Measurements from ENCODE around the gene GTPBP3. TPM values are rescaled to one million over a fixed set of nuclear protein-coding genes. Genes with fewer than 3 reads are reported as not detected.

Gene GTPBP3
- total RNA-seq, 3 donors from 2014 or later: 16.1 to 24.3 (median 16.8) TPM

DNA sequence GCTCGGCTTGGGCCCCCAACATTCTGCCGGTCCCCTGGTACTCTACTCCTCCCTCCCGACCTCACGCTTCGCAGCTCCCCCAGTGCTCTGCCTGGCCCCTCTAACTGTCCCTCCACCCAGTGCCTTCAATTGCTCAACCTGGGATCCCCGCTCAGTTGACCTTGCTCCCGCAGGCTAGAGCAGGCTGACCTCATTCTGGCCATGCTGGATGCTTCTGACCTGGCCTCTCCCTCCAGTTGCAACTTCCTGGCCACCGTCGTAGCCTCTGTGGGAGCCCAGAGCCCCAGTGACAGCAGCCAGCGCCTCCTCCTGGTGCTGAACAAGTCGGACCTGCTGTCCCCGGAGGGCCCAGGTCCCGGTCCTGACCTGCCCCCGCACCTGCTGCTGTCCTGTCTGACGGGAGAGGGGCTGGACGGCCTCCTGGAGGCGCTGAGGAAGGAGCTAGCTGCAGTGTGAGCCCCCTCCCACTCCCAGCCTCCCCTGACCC lies 3.6 kb downstream of the GTPBP3 start:
- TF ChIP-seq, protein P1, sequence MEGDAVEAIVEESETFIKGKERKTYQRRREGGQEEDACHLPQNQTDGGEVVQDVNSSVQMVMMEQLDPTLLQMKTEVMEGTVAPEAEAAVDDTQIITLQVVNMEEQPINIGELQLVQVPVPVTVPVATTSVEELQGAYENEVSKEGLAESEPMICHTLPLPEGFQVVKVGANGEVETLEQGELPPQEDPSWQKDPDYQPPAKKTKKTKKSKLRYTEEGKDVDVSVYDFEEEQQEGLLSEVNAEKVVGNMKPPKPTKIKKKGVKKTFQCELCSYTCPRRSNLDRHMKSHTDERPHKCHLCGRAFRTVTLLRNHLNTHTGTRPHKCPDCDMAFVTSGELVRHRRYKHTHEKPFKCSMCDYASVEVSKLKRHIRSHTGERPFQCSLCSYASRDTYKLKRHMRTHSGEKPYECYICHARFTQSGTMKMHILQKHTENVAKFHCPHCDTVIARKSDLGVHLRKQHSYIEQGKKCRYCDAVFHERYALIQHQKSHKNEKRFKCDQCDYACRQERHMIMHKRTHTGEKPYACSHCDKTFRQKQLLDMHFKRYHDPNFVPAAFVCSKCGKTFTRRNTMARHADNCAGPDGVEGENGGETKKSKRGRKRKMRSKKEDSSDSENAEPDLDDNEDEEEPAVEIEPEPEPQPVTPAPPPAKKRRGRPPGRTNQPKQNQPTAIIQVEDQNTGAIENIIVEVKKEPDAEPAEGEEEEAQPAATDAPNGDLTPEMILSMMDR (IDR thresholded peaks at IDR 0.05): no peak
- intact Hi-C loops (cut with DNase I, micrococcal nuclease): no loop called here
- Histone ChIP-seq H3K9me3 (no peaks in the 10 kb centered on the region), H3K4me3 (no peak overlapping the region), H3K36me3 (ENCODE audit: low read depth) (no peaks in the 10 kb centered on the region), H3K4me1 (ENCODE audit: low read depth) (peaks cover 12% of the 10 kb centered on the region)
- ATAC-seq: no peak
- DNase-seq: peak in 2 of 3 donors; percentile 52 to 59

DNA sequence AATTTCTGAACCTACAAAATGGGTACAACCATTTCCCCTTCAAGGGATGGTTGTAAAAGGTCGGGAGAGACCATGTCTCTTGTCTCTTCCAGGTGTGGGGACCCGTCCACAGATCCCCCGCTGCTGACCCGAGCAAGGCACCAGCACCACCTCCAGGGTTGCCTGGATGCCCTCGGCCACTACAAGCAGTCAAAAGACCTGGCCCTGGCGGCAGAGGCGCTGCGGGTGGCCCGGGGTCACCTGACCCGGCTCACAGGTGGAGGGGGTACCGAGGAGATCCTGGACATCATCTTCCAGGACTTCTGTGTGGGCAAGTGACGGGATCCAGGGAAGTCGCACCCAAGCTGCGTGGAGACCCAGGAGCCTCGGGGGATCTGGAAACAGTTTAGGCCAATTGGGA lies 4.0 kb downstream of the GTPBP3 start:
- Histone ChIP-seq H3K9me3 (no peaks in the 10 kb centered on the region), H3K4me3 (no peak overlapping the region), H3K36me3 (ENCODE audit: low read depth) (no peaks in the 10 kb centered on the region), H3K4me1 (ENCODE audit: low read depth) (peaks cover 9% of the 10 kb centered on the region)
- ATAC-seq (no peak), DNase-seq (peak in 1 of 3 donors; percentile 52)
- TF ChIP-seq, protein P1 (IDR thresholded peaks at IDR 0.05): no peak
- intact Hi-C loops (cut with DNase I, micrococcal nuclease): no loop called here

DNA sequence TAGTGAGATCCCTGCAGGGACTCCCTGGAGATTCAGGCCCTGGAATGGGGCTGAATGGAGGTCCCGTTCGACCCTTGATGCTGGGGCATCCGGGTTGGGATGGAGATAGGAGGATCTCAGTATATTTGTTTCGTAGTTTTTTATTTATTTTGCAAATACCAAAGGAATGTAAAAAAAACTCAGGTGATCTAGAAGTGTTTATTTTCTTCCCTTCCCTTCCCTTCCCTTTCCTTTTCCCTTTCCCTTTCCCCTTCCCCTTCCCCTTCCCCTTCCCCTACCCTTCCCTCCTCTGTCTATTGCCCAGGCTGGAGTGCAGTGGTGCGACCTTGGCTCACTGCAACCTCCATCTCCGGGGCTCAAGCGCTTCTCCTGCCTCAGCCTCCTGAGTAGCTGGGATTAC lies 4.5 kb downstream of the GTPBP3 start:
- no peak for DNase-seq
- peaks cover 7% of the 10 kb centered on the region for H3K4me1 ChIP-seq (ENCODE audit: low read depth)
- intact Hi-C loops (cut with DNase I, micrococcal nuclease): no loop called here
- TF ChIP-seq, protein P1 (IDR thresholded peaks at IDR 0.05): no peak
- ATAC-seq: no peak
- H3K36me3 ChIP-seq (ENCODE audit: low read depth): no peaks in the 10 kb centered on the region
- H3K9me3 ChIP-seq: no peaks in the 10 kb centered on the region
- no peak overlapping the region for H3K4me3 ChIP-seq

DNA sequence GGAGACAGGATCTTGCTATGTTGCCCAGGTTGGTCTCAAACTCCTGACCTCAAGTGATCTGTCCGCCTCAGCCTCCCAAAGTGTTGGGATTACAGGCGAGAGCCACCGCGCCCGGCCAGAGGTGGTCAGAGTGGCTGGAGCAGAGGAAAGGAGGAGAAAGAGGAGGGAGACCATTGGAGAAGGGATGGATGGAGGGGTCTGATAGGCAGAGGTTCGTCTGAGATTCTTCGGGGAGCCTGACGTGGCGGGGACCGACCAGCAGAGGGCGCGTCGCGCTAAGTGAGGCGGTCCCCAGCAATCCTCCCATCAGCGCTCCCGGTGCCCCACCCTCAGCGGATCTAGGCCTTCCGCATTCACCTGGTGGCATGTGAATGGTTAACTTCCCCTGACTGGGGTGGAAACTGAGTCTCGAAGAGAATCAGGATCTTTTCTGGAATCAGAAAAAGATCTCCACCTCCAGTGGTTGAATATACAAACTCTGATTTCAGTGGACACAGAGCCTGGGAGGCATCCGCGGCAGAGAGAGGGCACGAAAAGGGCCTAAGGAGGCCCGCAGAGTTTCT lies 8.8 kb downstream of the GTPBP3 start:
- ATAC-seq (peak; percentile 96), DNase-seq (peak; percentile 76 to 88 (median 84))
- TF ChIP-seq, protein P1 (IDR thresholded peaks at IDR 0.05): peak; percentile 88
- Histone ChIP-seq H3K4me3 (no peak overlapping the region), H3K36me3 (ENCODE audit: low read depth) (no peaks in the 10 kb centered on the region), H3K4me1 (ENCODE audit: low read depth) (no peaks in the 10 kb centered on the region), H3K9me3 (no peaks in the 10 kb centered on the region)
- intact Hi-C loops (cut with DNase I, micrococcal nuclease): loop anchor here (5.0 kb wide), 1 partner anchor 41 kb away; no protein-coding TSS in a partner anchor

DNA sequence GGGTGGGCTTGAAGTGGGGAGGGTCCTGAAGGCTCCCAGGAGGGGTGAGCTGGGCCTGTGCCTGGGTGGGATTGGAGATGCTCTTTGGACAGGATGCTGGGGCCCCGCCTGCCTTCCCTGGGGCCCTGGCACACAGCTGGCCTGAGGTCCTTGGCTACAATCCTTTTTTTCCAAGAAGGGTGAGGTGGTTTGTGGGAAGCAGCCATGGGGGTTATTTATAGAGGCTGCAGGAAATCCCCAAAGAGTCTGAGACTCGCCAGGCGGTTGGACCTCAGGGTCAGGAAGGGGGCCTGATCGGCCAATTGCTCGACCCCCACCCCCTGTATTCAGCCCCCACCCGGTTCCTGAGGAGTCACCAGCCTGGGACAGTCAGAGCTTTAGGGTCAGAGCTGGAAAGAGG lies 10.0 kb downstream of the GTPBP3 start:
- TF ChIP-seq, protein P1 (IDR thresholded peaks at IDR 0.05): no peak
- Histone ChIP-seq H3K9me3 (no peaks in the 10 kb centered on the region), H3K36me3 (ENCODE audit: low read depth) (no peaks in the 10 kb centered on the region), H3K4me1 (ENCODE audit: low read depth) (no peaks in the 10 kb centered on the region), H3K4me3 (no peak overlapping the region)
- DNase-seq (no peak), ATAC-seq (no peak)
- intact Hi-C loops (cut with DNase I, micrococcal nuclease): loop anchor here (5.0 kb wide), 1 partner anchor 40 kb away; no protein-coding TSS in a partner anchor
